Measurements from ENCODE around the gene SEC14L1.

GRCh38 chr17:77218902-77219301, 78.1 kb downstream of the SEC14L1 start:
- TF ChIP-seq CTCF (IDR thresholded peaks at IDR 0.05) (no peak), EP300 (IDR thresholded peaks at IDR 0.05) (no peak)
